DMS 273 (cell line): ENCODE data around the gene TOMM40L.
"Not testable (repeated sequence)": the region's sequence is repeated elsewhere in the genome, so short reads cannot be mapped to it uniquely, and the experiment has no call there.

Experiments
- DNase-seq: peaks from one replicate; lab custom pipeline; 2025; ENCODE audit not compliant: unreplicated experiment; lab: John Stamatoyannopoulos, UW

Gene TOMM40L

GRCh38 chr1:161251579-161251978 lies 25.7 kb downstream of the TOMM40L start:
- DNase-seq: no peak

GRCh38 chr1:161255302-161255701 lies 29.4 kb downstream of the TOMM40L start:
- DNase-seq: not testable (repeated sequence)

- not testable (repeated sequence) for DNase-seq
These were observed 30.2 kb downstream of the TOMM40L start for GRCh38 chr1:161255955-161256520.

- peak; percentile 33 for DNase-seq
These were observed 31.2 kb downstream of the TOMM40L start for GRCh38 chr1:161257109-161257508.

- DNase-seq: peak; percentile 76
These were observed 32.8 kb downstream of the TOMM40L start, which contains the start of gene PCP4L1 for GRCh38 chr1:161258439-161259344. Gene PCP4L1, plus strand, starts transcription at chr1:161258745. Its CDS starts 230 bp downstream, at chr1:161258975.

GRCh38 chr1:161259345-161259702 lies 33.5 kb downstream of the TOMM40L start:
- no peak for DNase-seq

DNA sequence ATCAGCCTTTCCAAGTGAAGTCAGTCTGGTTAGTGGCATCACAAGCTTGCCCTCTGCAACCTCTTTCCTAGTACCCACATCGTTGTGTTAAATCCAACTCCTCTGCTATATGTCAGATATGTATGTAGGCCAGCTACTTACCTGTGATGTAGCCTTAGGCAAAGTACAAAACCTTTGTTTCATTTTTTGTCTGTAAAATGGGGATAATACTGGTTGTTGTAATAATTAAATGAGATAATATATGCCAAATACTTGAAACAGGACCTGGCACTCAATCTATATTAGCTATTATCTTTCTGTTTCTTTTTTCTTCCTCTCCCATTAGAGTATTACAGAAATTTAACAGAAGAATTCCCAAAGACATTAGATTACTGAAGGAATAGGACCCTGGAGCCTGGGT lies 33.9 kb downstream of the TOMM40L start:
- DNase-seq: no peak

DNA sequence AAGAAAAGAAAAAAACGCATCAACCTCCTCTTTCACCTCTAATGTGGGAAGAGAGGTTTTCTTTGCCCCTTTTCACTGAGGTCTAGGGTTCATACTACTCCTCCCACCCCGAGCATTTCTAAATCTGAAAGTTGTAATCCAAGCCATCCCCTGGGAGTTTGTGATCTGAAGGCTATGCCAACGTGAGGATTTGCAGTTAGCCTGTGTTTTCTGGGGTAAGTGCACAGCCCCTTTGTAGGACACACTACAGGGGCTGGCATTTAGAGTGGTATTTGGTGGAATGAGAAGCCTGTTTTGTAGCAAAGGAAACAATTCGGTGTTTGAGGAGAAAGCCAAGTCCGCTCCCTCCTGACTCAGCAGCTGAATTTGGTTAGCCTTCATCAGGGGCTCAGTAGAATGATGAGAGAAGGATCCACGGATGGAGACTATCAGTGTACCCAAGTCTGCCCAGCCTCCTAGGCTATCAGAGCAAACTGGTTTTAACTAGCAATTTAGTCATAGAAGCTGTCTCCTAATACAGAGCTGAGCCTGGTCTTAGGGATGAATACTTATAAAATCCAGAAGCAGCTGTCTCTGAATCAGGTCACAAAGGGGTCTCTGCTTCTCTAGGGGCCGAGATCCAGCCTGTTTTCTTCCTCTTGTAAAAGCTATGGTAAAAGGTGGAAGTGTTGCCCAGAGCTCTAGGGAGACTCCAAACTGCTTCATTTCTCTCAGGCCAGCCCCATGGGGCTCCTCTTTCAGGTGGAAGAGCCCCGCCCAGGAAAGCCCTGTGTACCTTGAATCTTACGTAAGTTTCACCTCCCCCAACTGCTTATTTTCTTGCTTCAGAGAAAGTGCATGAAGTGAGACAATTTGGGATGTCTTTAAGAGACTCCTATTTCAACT lies 34.8 kb downstream of the TOMM40L start:
- peak; percentile 67 for DNase-seq

GRCh38 chr1:161261261-161262235 lies 35.7 kb downstream of the TOMM40L start:
- peak; percentile 12 for DNase-seq

DNA sequence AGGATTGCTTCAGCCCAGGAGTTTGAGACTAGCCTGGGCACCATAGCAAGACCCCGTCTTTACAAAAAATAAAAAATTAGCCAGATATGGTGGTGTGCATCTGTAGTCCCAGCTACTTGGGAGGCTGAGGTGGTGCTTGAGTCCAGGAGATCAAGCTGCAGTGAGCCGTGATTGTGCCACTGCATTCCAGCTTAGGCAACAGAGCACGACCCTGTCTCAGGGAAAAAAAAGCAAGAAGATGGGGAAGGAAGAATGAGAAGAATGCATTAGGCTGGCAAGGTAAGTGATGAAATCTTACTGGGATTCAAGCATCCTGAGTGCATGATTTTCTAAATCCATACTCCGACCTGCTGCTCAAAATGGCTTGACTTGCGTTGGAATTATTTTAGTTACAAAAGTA lies 39.4 kb downstream of the TOMM40L start:
- no peak for DNase-seq

GRCh38 chr1:161266202-161266601 lies 40.3 kb downstream of the TOMM40L start:
- no peak for DNase-seq

GRCh38 chr1:161266836-161267235 lies 41.0 kb downstream of the TOMM40L start:
- DNase-seq: peak; percentile 9

- DNase-seq: peak; percentile 25
These were observed 41.5 kb downstream of the TOMM40L start for GRCh38 chr1:161267321-161267720.

- no peak for DNase-seq
These were observed 47.5 kb downstream of the TOMM40L start for GRCh38 chr1:161273402-161273801.

- DNase-seq: peak; percentile 89
These were observed 49.0 kb downstream of the TOMM40L start for GRCh38 chr1:161274874-161275273.
